PC-3 (cell line): ENCODE results near the gene SPSB1. TPM values are rescaled to one million over a fixed set of nuclear protein-coding genes. Genes with fewer than 3 reads are reported as not detected.
A peak's percentile ranks its signal among the peaks of the same experiment; 100 is the strongest.

ENCODE experiments used
- ATAC-seq: fragments of 200-7000 bp; cut with Tn5 transposase; 2 replicates; pipeline ENCODE4 v1.9.1; 2020; ENCODE audit warnings: mild to moderate bottlenecking, moderate library complexity
- BruUV-seq: library from RNA; stranded (reverse); fragments of 400-500 nt; replicated peaks from 2 replicates; lab custom pipeline; 2021; lab: Mats Ljungman, UMichigan
- CTCF ChIA-PET: fragments of 300-600 bp; sonication (Branson Sonifier 250); formaldehyde crosslinking; loops from one replicate; lab custom pipeline; 2022; ENCODE audit warnings: antibody characterized with exemption; lab: Charles Lee
- POLR2A ChIA-PET: fragments of 300-600 bp; sonication (Branson Sonifier 250); formaldehyde crosslinking; loops from one replicate; lab custom pipeline; 2022; ENCODE audit warnings: antibody characterized with exemption; ENCODE audit not compliant: unreplicated experiment; lab: Charles Lee
- DNase-seq: peaks from one replicate; pipeline ENCODE4 v3.0.0-alpha.2; 2015
- H2AFZ ChIP-seq: fragments of 300-600 bp; sonication (generic); 2 replicates; pipeline ENCODE4 v1.6.0; 2016; ENCODE audit warnings: antibody characterized with exemption, low read length
- H3F3A ChIP-seq: fragments of 300-600 bp; sonication (generic); one replicate; pipeline ENCODE4 v1.6.0; 2017; ENCODE audit warnings: antibody characterized with exemption, low read length, control low read depth, mild to moderate bottlenecking; ENCODE audit not compliant: unreplicated experiment
- H3K27ac ChIP-seq: fragments of 300-600 bp; sonication (generic); 2 replicates; pipeline ENCODE4 v1.5.1; 2016; ENCODE audit warnings: mild to moderate bottlenecking, low read length
- H3K27me3 ChIP-seq: fragments of 300-600 bp; sonication (generic); 2 replicates; pipeline ENCODE4 v1.6.1; 2016; ENCODE audit warnings: low read length, mixed read lengths
- H3K36me3 ChIP-seq: fragments of 300-600 bp; sonication (generic); 2 replicates; pipeline ENCODE4 v1.6.1; 2016; ENCODE audit warnings: low read depth, mixed run types, low read length, mixed read lengths
- H3K4me1 ChIP-seq: fragments of 300-600 bp; sonication (generic); 2 replicates; pipeline ENCODE4 v1.5.1; 2016; ENCODE audit warnings: low read length; ENCODE audit not compliant: insufficient read depth
- H3K4me2 ChIP-seq: fragments of 300-600 bp; sonication (generic); 2 replicates; pipeline ENCODE4 v1.6.0; 2016; ENCODE audit warnings: low read length
- H3K4me3 ChIP-seq: fragments of 300-600 bp; sonication (generic); 2 replicates; pipeline ENCODE4 v1.5.1; 2016; ENCODE audit warnings: mild to moderate bottlenecking, low read length, mixed read lengths
- H3K79me2 ChIP-seq: fragments of 300-600 bp; sonication (generic); 2 replicates; pipeline ENCODE4 v1.6.1; 2017; ENCODE audit warnings: low read length, mixed read lengths
- H3K9ac ChIP-seq: fragments of 300-600 bp; sonication (generic); 2 replicates; pipeline ENCODE4 v1.6.0; 2016; ENCODE audit warnings: mild to moderate bottlenecking, low read length
- H3K9me2 ChIP-seq: fragments of 300-600 bp; sonication (generic); replicated peaks from 2 replicates; pipeline ENCODE4 v1.6.1; 2016; ENCODE audit warnings: mixed run types, low read length, mixed read lengths
- H3K9me3 ChIP-seq: fragments of 300-600 bp; sonication (generic); 2 replicates; pipeline ENCODE4 v1.6.1; 2016; ENCODE audit warnings: low read length, mixed read lengths
- H4K20me1 ChIP-seq: fragments of 300-600 bp; sonication (generic); 2 replicates; pipeline ENCODE4 v1.6.1; 2016; ENCODE audit warnings: low read length, mixed read lengths
- CTCF ChIP-seq: fragments of 300-600 bp; sonication (generic); conservative IDR thresholded peaks from 2 replicates; pipeline ENCODE4 v1.5.1; 2017; ENCODE audit warnings: antibody characterized with exemption, low read depth, mild to moderate bottlenecking, low read length
- EZH2 ChIP-seq: fragments of 300-600 bp; sonication (generic); IDR thresholded peaks from one replicate; pipeline ENCODE4 v1.6.1; 2017; ENCODE audit warnings: antibody characterized with exemption, mild to moderate bottlenecking, low read length; ENCODE audit not compliant: unreplicated experiment
- EZH2phosphoT487 ChIP-seq: fragments of 300-600 bp; sonication (generic); IDR thresholded peaks from 2 replicates; pipeline ENCODE4 v1.6.1; 2018; ENCODE audit warnings: mild to moderate bottlenecking, antibody characterized with exemption, low read length, borderline replicate concordance
- intact Hi-C: fragments of 100-400 bp; cut with micrococcal nuclease; formaldehyde crosslinking; loops from 2 replicates; pipeline ENCODE4 v1.9.0; 2023
- total RNA-seq: library from RNA; depleted of rRNA; stranded (reverse); fragments of >200 nt; gene quantifications from 2 replicates; pipeline ENCODE4 v1.2.3, GENCODE V29; 2014

SPSB1 gene
- total RNA-seq, 1 experiment from 2014 or later: 18.1 TPM

DNA sequence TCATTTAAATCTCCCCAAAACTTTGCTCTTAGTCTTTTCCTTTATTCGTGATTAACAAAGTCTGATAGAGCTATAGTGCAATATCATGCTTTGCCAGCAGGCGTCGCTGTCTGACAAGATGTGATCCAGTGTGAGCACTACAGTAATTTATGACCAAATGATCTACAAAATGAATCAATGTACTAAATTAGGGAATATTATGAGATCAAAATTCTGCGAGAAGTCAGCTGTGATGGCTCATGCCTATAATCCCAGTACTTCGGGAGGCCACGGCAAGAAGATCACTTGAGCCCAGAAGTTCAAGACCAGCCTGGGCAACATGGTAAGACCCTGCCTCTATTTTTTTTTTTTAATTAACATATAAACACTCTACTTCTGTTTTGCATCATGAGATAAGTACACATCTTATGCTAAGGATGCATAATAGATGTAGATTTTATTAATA, 3.6 kb upstream of the SPSB1 start:
- H3K9me2 ChIP-seq: no peaks in the 10 kb centered on the region
- H3K27me3 ChIP-seq: no peaks in the 10 kb centered on the region
- intact Hi-C loops: loop anchor here (1.0 kb wide), 3 partner anchors 22 to 202 kb away; no protein-coding TSS in a partner anchor
- H3K4me3 ChIP-seq: no peak overlapping the region
- CTCF ChIA-PET: interaction anchor here (0.6 to 1.4 kb wide), 6 partner anchors 22 to 527 kb away, joined by 3 to 7 read pairs (median 4); no protein-coding TSS in a partner anchor
- H3K27ac ChIP-seq: peak overlapping the region; percentile 87; the same call in 1 of the 2 replicates
- DNase-seq (peak; percentile 92), ATAC-seq (no peak)
- H4K20me1 ChIP-seq: no peaks in the 10 kb centered on the region
- no peaks in the 10 kb centered on the region for H3K9me3 ChIP-seq
- TF ChIP-seq CTCF: peak; percentile 97
- no peak for TF ChIP-seq EZH2phosphoT487
- TF ChIP-seq EZH2: no peak
- H3K9ac ChIP-seq: no peak overlapping the region
- peaks cover 29% of the 10 kb centered on the region for H3K4me1 ChIP-seq
- H2AFZ ChIP-seq: no peak overlapping the region
- POLR2A ChIA-PET: no interaction called here
- peaks cover 8% of the 10 kb centered on the region for H3K79me2 ChIP-seq
- no peaks in the 10 kb centered on the region; the same call in 1 of the 2 replicates for H3K36me3 ChIP-seq
- no TSS peak for BruUV-seq
- H3F3A ChIP-seq: peaks cover 4% of the 10 kb centered on the region
- H3K4me2 ChIP-seq: no peak overlapping the region

GRCh38 chr1:9289711-9290485, 2.8 kb upstream of the SPSB1 start:
- no peaks in the 10 kb centered on the region; the same call in 1 of the 2 replicates for H3K36me3 ChIP-seq
- no peaks in the 10 kb centered on the region for H4K20me1 ChIP-seq
- CTCF ChIA-PET: interaction anchor here (0.6 to 1.4 kb wide), 5 partner anchors 20 to 526 kb away, joined by 3 to 7 read pairs (median 4); no protein-coding TSS in a partner anchor
- H3K4me3 ChIP-seq: no peak overlapping the region
- DNase-seq: peak; percentile 81
- H2AFZ ChIP-seq: peak overlapping the region; percentile 33
- intact Hi-C loops: loop anchor here (1.0 to 5.0 kb wide), 7 partner anchors 23 to 282 kb away; no protein-coding TSS in a partner anchor
- H3K27ac ChIP-seq: peak overlapping the region; percentile 87
- H3K9ac ChIP-seq: peak overlapping the region; percentile 39
- TF ChIP-seq EZH2phosphoT487 (no peak), CTCF (no peak), EZH2 (no peak)
- peak overlapping the region; percentile 32 for H3K4me2 ChIP-seq
- no TSS peak for BruUV-seq
- peaks cover 30% of the 10 kb centered on the region for H3K4me1 ChIP-seq
- ATAC-seq: peak; percentile 5; the same call in 1 of the 2 replicates
- peaks cover 4% of the 10 kb centered on the region for H3F3A ChIP-seq
- POLR2A ChIA-PET: no interaction called here
- no peaks in the 10 kb centered on the region for H3K9me3 ChIP-seq
- peaks cover 16% of the 10 kb centered on the region for H3K79me2 ChIP-seq
- no peaks in the 10 kb centered on the region for H3K27me3 ChIP-seq
- H3K9me2 ChIP-seq: no peaks in the 10 kb centered on the region
